CD4-positive, CD25-positive, alpha-beta regulatory T cell (primary cell): ENCODE results near the gene SFXN4. TPM values are rescaled to one million over a fixed set of nuclear protein-coding genes. Genes with fewer than 3 reads are reported as not detected.
A peak's percentile ranks its signal among the peaks of the same experiment; 100 is the strongest.

Source experiments
- ATAC-seq, 2 donors: fragments of 150-1000 bp; cut with Tn5 transposase; one replicate each; pipeline ENCODE4 v1.10.0; 2021; ENCODE audit warnings: low read depth in 2 of 2, moderate number of reproducible peaks in 2 of 2, moderate library complexity in 1 of 2
- DNase-seq, 3 donors: peaks; one replicate each; pipeline versions ENCODE4 v3.0.0 to v3.0.0-alpha.2; 2012 to 2022; ENCODE audit warnings: mixed read lengths in 1 of 3
- H3K27ac ChIP-seq: one replicate; pipeline ENCODE4 v1.7.0; 2013; ENCODE audit warnings: mild to moderate bottlenecking, low read length; ENCODE audit not compliant: insufficient read depth, poor library complexity, severe bottlenecking
- H3K27me3 ChIP-seq: one replicate; pipeline ENCODE4 v1.7.0; 2013; ENCODE audit warnings: low read length; ENCODE audit not compliant: control insufficient read depth, insufficient read depth
- H3K36me3 ChIP-seq: one replicate; pipeline ENCODE4 v1.7.0; 2013; ENCODE audit warnings: mild to moderate bottlenecking, low read length, moderate library complexity; ENCODE audit not compliant: control insufficient read depth, insufficient read depth
- H3K4me1 ChIP-seq: 2 replicates; pipeline ENCODE4 v1.7.0; 2013; ENCODE audit warnings: mild to moderate bottlenecking, low read length; ENCODE audit not compliant: insufficient read depth, control insufficient read depth, poor library complexity, severe bottlenecking
- H3K4me3 ChIP-seq: one replicate; pipeline ENCODE4 v1.7.0; 2013; ENCODE audit warnings: low read depth, mild to moderate bottlenecking, low read length, moderate library complexity
- H3K9me3 ChIP-seq, 2 experiments: 1 replicate in 1 of 2; 2 replicates in 1 of 2; pipeline ENCODE4 v1.7.0; 2013; ENCODE audit warnings: low read length in 2 of 2, mild to moderate bottlenecking in 1 of 2, moderate library complexity in 1 of 2; ENCODE audit not compliant: control insufficient read depth in 2 of 2
- H3K27ac Mint-ChIP-seq, 3 donors: one replicate each; pipeline ENCODE4 v1.8.0; 2020 to 2022; ENCODE audit warnings: mild to moderate bottlenecking in 3 of 3, mixed read lengths in 3 of 3, moderate library complexity in 2 of 3
- H3K27me3 Mint-ChIP-seq: one replicate; pipeline ENCODE4 v1.8.0; 2022; ENCODE audit warnings: mild to moderate bottlenecking, mixed read lengths
- H3K36me3 Mint-ChIP-seq: one replicate; pipeline ENCODE4 v1.8.0; 2020; ENCODE audit warnings: mixed read lengths
- H3K4me1 Mint-ChIP-seq, 4 donors: one replicate each; pipeline ENCODE4 v1.8.0; 2020 to 2022; ENCODE audit warnings: mixed read lengths in 4 of 4, mild to moderate bottlenecking in 1 of 4
- H3K4me3 Mint-ChIP-seq, 4 donors: one replicate each; pipeline ENCODE4 v1.8.0; 2020 to 2022; ENCODE audit warnings: mild to moderate bottlenecking in 4 of 4, mixed read lengths in 4 of 4, moderate library complexity in 3 of 4
- H3K9me3 Mint-ChIP-seq, 7 donors: one replicate each; pipeline ENCODE4 v1.8.0; 2020 to 2022; ENCODE audit warnings: mixed read lengths in 7 of 7, mild to moderate bottlenecking in 3 of 7, moderate library complexity in 2 of 7
- polyA plus RNA-seq, 4 donors: library from polyadenylated mRNA; unstranded; fragments of 300-500 nt; fragmentation: Illumina TruSeq; gene quantifications; one replicate each; pipeline ENCODE4 v1.2.3, GENCODE V29; 2021
- total RNA-seq: library from RNA; stranded (reverse); gene quantifications from one replicate; pipeline ENCODE4 v1.2.3, GENCODE V29; 2022

The SFXN4 gene
- total and polyA plus RNA-seq, 5 donors from 2014 or later, result 10.7 to 23.7 (median 15.1) TPM

DNA sequence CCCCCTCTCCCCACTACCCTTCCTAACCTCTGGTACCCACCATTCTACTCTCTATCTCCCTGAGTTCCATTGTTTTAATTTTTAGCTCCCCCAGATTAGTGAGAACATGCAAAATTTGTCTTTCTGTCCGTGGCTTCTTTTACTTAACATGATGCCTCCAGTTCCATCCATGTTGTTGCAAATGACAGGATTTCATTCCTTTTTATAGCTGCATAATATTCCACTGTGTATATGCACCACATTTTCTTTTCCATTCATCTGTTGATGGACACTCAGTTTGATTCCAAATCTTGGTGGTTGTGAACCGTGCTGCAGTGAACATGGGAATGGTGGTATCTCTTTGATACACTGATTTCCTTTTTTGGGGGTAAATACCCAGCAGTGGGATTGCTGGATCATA lies 39.6 kb downstream of the SFXN4 start:
- Histone ChIP-seq H3K4me1 (peaks cover 7% of the 10 kb centered on the region), H3K27ac (no peak overlapping the region), H3K27me3 (no peaks in the 10 kb centered on the region), H3K36me3 (peaks cover 66% of the 10 kb centered on the region), H3K9me3 (no peaks in the 10 kb centered on the region), H3K4me3 (no peak overlapping the region)
- H3K27ac Mint-ChIP-seq, result peak overlapping the region in 1 of 3 donors; percentile 66
- H3K9me3 Mint-ChIP-seq, result peaks cover 0 to 3% (median 0%) of the 10 kb centered on the region in 7 donors
- H3K4me1 Mint-ChIP-seq, result peaks cover 9 to 29% (median 22%) of the 10 kb centered on the region in 4 donors
- no peaks in the 10 kb centered on the region for H3K27me3 Mint-ChIP-seq
- no peak overlapping the region for H3K4me3 Mint-ChIP-seq
- peaks cover 39% of the 10 kb centered on the region for H3K36me3 Mint-ChIP-seq
- DNase-seq (no peak), ATAC-seq (no peak)

- Mint-ChIP-seq H3K27ac (peak overlapping the region in 1 of 3 donors; percentile 38), H3K27me3 (no peaks in the 10 kb centered on the region), H3K36me3 (peaks cover 26% of the 10 kb centered on the region), H3K4me1 (peaks cover 0 to 13% (median 6%) of the 10 kb centered on the region in 4 donors), H3K4me3 (no peak overlapping the region), H3K9me3 (peaks cover 0 to under 1% (median 0%) of the 10 kb centered on the region in 7 donors)
- ATAC-seq (no peak), DNase-seq (no peak)
- H3K4me3 ChIP-seq, result no peak overlapping the region
- no peaks in the 10 kb centered on the region for H3K9me3 ChIP-seq
- no peaks in the 10 kb centered on the region for H3K27me3 ChIP-seq
- H3K36me3 ChIP-seq, result peaks cover 60% of the 10 kb centered on the region
- peaks cover 4% of the 10 kb centered on the region for H3K4me1 ChIP-seq
- H3K27ac ChIP-seq, result peak overlapping the region; percentile 14
Observed at GRCh38 chr10:119120875-119121274, 44.6 kb downstream of the SFXN4 start.

DNA sequence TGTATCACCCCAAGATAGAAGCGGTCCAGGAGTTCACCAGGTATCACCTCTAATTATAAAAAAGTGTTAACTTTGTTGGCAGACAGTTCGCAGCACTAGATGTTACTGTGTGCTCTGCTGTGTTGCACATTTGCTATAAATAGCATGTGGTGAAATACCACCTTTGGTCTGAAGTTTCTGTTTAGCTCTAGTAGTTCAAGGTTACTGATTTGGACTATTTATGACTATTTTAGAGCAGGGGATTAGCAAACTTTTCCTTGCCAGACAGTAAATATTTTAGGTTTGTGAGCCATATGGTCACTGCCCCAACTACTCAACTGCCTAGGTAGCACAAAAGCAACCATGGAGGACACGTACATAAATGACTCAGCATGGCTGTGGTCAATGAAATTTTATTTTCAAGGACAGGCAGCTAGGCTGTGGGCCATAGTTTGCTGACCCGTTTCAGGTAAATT lies 45.1 kb downstream of the SFXN4 start:
- H3K27me3 Mint-ChIP-seq, result no peaks in the 10 kb centered on the region
- Histone ChIP-seq H3K4me1 (peaks cover 4% of the 10 kb centered on the region), H3K27ac (peak overlapping the region; percentile 14), H3K36me3 (peaks cover 57% of the 10 kb centered on the region), H3K4me3 (no peak overlapping the region), H3K27me3 (no peaks in the 10 kb centered on the region), H3K9me3 (no peaks in the 10 kb centered on the region)
- no peak for DNase-seq
- peak in 1 of 2 donors; percentile 34 for ATAC-seq
- H3K9me3 Mint-ChIP-seq, result no peaks in the 10 kb centered on the region
- no peak overlapping the region for H3K4me3 Mint-ChIP-seq
- H3K4me1 Mint-ChIP-seq, result peaks cover 0 to 13% (median 6%) of the 10 kb centered on the region in 4 donors
- peaks cover 24% of the 10 kb centered on the region for H3K36me3 Mint-ChIP-seq
- H3K27ac Mint-ChIP-seq, result peak overlapping the region in 1 of 3 donors; percentile 38

DNA sequence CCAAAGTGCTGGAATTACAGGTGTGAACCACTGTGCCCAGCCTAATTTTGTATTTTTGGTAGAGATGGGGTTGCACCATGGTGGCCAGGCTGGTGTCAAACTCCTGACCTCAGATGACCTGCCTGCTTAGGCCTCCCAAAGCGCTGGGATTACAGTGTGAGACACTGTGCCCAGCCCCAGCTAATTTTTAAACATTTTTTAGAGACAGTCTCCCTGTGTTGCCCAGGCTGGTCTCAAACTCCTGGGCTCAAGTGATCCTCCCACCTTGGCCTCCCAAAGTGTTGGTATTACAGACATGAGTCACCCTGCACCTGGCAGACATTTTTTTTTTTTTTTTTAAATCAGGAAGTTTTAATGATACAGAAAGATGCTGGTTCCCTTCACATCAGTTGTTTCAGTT lies 46.1 kb downstream of the SFXN4 start:
- H3K27me3 Mint-ChIP-seq, result no peaks in the 10 kb centered on the region
- H3K27ac Mint-ChIP-seq, result peak overlapping the region in 2 of 3 donors; percentile 52 to 58
- ATAC-seq, result no peak
- no peaks in the 10 kb centered on the region for H3K9me3 Mint-ChIP-seq
- no peak overlapping the region for H3K4me3 Mint-ChIP-seq
- H3K4me3 ChIP-seq, result no peak overlapping the region
- peaks cover 60% of the 10 kb centered on the region for H3K36me3 ChIP-seq
- no peak overlapping the region for H3K27ac ChIP-seq
- H3K4me1 ChIP-seq, result peaks cover 4% of the 10 kb centered on the region
- no peak for DNase-seq
- H3K36me3 Mint-ChIP-seq, result peaks cover 28% of the 10 kb centered on the region
- no peaks in the 10 kb centered on the region for H3K9me3 ChIP-seq
- peaks cover 0 to 17% (median 6%) of the 10 kb centered on the region in 4 donors for H3K4me1 Mint-ChIP-seq
- no peaks in the 10 kb centered on the region for H3K27me3 ChIP-seq

GRCh38 chr10:119118231-119118630 lies 47.3 kb downstream of the SFXN4 start:
- Mint-ChIP-seq H3K27ac (no peak overlapping the region), H3K27me3 (no peaks in the 10 kb centered on the region), H3K4me3 (no peak overlapping the region), H3K36me3 (peaks cover 36% of the 10 kb centered on the region), H3K9me3 (no peaks in the 10 kb centered on the region), H3K4me1 (peaks cover 0 to 27% (median 12%) of the 10 kb centered on the region in 4 donors)
- no peak overlapping the region for H3K27ac ChIP-seq
- H3K4me1 ChIP-seq, result peaks cover 4% of the 10 kb centered on the region
- DNase-seq (no peak), ATAC-seq (no peak)
- H3K9me3 ChIP-seq, result no peaks in the 10 kb centered on the region
- no peaks in the 10 kb centered on the region for H3K27me3 ChIP-seq
- no peak overlapping the region for H3K4me3 ChIP-seq
- peaks cover 62% of the 10 kb centered on the region for H3K36me3 ChIP-seq

DNA sequence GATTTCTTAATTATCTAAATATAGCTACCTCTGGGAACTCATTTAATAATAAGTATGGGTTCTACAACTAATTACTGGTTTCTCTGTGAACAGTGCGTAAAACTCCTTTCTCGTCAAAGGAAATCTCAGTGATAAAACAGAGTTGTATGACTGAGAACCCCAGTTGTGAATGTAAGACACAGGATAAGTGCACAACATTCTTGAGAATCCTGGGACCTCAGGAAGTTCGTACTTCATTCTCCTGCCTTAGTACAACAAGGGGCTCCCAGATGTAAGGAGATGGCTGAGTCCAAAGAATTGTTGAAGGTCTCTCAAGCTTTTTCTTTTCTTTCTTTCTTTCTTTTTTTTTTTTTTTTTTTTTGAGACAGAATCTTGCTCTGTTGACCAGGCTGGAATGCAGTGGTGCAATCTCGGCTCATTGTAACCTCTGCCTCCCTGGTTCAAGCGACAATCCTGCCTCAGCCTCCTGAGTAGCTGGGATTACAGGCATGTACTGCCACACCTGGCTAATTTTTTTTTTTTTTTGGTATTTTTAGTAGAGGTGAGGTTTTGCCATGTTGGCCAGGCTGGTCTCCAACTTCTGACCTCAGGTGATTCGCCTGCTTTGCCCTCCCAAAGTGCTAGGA lies 49.1 kb downstream of the SFXN4 start:
- Mint-ChIP-seq H3K36me3 (peaks cover 30% of the 10 kb centered on the region), H3K4me1 (peaks cover 0 to 28% (median 12%) of the 10 kb centered on the region in 4 donors), H3K4me3 (no peak overlapping the region), H3K27ac (no peak overlapping the region), H3K27me3 (no peaks in the 10 kb centered on the region), H3K9me3 (no peaks in the 10 kb centered on the region)
- ATAC-seq (no peak), DNase-seq (no peak)
- H3K27me3 ChIP-seq, result no peaks in the 10 kb centered on the region
- peaks cover 61% of the 10 kb centered on the region for H3K36me3 ChIP-seq
- H3K9me3 ChIP-seq, result no peaks in the 10 kb centered on the region
- H3K27ac ChIP-seq, result no peak overlapping the region
- H3K4me1 ChIP-seq, result peaks cover 4% of the 10 kb centered on the region
- H3K4me3 ChIP-seq, result no peak overlapping the region

DNA sequence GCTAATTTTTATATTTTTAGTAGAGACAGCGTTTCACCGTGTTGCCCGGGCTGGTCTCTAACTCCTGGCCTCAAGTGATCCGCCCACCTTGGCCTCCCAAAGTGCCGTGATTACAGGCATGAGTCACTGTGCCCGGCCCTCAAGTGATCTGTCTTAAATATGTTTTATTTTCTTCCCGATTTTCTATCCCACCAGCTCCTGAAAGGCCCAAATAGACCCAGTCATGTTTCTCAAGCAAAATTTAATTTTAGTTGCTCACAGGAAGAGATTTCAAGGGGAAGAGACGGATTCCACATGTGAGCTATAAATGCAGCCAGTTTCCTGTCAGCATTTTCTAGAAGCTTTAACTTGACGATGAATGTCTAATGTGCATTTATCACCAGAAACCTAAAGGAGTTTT lies 49.6 kb downstream of the SFXN4 start:
- Histone ChIP-seq H3K27ac (no peak overlapping the region), H3K9me3 (no peaks in the 10 kb centered on the region), H3K4me3 (no peak overlapping the region), H3K4me1 (peaks cover 4% of the 10 kb centered on the region), H3K36me3 (peaks cover 64% of the 10 kb centered on the region), H3K27me3 (no peaks in the 10 kb centered on the region)
- H3K9me3 Mint-ChIP-seq, result no peaks in the 10 kb centered on the region
- H3K27ac Mint-ChIP-seq, result no peak overlapping the region
- H3K27me3 Mint-ChIP-seq, result no peaks in the 10 kb centered on the region
- ATAC-seq (no peak), DNase-seq (no peak)
- no peak overlapping the region for H3K4me3 Mint-ChIP-seq
- peaks cover 0 to 28% (median 12%) of the 10 kb centered on the region in 4 donors for H3K4me1 Mint-ChIP-seq
- peaks cover 30% of the 10 kb centered on the region for H3K36me3 Mint-ChIP-seq
